Activated effector memory CD4-positive, alpha-beta T cell treated with Interleukin-2 at 50 U/mL for 16 hours (primary cell): ENCODE data around the gene KNTC1.
"Not testable (repeated sequence)": the region's sequence is repeated elsewhere in the genome, so short reads cannot be mapped to it uniquely, and the experiment has no call there.

Experiments
- DNase-seq: peaks from one replicate; pipeline ENCODE4 v3.0.0-alpha.2; 2020

KNTC1 gene

DNA sequence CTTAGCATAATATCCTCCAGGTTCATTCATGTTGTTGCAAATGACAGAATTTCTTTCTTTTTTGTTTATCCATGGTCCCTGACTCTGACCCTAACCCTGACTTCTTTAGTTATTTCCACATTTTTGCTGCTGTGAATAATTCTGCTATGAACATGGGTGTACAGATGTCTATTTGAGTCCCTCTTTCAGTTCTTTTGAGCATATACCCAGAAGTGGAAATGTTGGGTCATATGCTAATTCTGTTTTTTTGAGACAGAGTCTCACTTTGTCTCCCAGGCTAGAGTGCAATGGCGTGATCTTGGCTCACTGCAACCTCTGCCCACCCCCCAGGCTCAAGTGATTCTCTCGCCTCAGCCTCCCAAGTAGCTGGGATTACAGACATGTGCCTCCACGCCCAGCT, 33.1 kb downstream of the KNTC1 start:
- DNase-seq = no peak

DNA sequence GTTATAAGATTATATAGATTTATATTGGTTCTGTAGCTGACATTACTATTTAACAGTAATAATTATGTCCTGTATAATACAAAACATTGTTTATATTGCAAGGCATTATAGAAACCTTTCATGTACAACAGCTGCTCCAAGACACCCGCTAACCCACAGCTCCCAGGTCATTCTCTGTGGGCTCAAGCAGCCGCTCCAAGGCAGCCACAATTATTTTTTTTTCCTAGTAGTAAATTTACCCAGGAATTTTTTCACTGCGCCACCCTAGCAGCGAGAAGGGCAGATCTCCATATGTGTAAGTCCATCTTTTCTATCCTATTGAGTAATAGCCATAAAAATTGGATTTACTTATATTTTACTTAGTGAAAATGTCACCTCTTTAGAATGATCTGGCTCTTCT, 36.3 kb downstream of the KNTC1 start:
- DNase-seq = no peak

DNA sequence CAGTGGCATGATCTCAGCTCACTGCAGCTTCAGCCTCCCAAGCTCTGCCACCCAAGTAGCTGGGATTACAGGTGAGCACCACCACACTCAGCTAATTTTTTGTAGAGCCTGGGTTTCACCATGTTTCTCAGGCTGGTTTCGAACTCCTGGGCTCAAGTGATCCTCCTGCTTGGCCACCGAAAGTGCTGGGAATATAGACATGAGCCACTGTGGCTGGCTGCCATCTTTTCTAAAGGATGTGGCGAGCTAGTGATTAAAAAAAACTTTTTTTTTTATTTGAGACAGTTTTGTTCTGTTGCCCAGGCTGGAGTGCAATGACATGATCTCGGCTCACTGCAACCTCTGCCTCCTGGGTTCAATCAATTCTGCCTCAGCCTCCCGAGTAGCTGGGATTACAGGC, 39.8 kb downstream of the KNTC1 start:
- DNase-seq = not testable (repeated sequence)

DNA sequence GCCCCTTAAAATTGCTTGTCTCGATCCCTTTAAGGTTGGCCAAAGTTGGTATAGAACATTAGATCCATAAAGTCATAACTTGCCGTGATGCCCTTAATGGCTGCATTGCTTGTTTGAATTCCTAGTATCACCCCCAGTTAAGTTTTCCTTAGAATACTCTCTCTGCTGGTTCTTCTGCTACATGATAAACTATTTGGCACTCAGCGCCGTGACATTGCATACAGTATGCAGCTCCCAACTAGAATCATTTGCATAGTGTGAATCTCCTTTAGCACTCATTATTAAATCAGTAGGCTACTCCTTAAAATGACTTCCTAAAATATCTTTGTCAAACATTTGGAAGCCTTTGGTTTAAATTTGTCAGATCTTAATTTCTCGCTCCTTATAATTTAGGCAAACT, 42.2 kb downstream of the KNTC1 start:
- no peak for DNase-seq

DNA sequence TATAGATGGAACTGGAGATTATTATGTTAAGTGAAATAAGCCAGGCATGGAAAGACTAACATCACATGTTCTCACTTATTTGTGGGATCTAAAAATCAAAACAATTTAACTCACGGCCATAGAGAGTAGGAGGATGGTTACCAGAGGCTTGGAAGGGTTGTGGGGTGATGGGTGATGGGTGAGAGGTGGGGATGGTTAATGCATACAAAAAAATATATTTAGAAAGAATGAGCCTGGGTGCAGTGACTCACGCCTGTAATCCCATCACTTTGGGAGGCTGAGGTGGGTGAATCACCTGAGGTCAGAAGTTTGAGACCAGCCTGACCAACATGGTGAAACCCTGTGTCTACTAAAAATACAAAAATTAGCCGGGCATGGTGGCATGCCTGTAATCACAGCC, 43.0 kb downstream of the KNTC1 start:
- DNase-seq = not testable (repeated sequence)

DNA sequence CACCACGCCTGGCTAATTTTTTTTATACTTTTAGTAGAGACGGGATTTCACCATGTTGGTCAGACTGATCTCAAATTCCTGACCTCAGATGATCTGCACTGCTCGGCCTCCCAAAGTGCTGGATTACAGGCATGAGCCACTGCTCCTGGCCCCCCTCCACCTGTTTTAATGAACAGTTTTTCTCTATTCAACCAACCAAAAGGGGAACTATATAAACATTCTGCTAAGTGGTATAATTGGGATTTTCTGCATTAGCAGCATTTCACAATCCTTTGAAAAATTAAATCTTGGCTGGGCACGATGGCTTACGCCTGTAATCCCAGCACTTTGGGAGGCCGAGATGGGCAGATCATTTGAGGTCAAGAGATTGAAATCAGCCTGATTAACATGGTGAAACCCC, 44.8 kb downstream of the KNTC1 start:
- no peak for DNase-seq

DNA sequence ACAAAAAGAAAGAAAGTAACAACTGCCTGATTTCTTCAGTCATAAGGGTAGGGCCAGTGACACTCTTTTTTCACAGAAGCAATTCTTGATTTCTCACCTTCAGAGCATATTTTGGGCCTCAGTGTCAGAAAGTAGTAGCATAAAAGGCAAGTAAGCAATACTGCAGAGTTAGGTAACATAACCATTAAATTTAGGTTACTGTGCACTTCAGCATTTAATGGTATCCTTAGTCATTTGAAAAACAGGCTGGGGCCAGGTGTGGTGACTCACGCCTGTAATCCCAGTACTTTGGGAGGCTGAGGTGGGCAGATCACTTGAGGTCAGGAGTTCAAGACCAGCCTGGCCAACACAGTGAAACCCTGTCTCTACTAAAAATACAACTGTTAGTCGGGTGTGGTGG, 56.2 kb downstream of the KNTC1 start:
- not testable (repeated sequence) for DNase-seq

DNA sequence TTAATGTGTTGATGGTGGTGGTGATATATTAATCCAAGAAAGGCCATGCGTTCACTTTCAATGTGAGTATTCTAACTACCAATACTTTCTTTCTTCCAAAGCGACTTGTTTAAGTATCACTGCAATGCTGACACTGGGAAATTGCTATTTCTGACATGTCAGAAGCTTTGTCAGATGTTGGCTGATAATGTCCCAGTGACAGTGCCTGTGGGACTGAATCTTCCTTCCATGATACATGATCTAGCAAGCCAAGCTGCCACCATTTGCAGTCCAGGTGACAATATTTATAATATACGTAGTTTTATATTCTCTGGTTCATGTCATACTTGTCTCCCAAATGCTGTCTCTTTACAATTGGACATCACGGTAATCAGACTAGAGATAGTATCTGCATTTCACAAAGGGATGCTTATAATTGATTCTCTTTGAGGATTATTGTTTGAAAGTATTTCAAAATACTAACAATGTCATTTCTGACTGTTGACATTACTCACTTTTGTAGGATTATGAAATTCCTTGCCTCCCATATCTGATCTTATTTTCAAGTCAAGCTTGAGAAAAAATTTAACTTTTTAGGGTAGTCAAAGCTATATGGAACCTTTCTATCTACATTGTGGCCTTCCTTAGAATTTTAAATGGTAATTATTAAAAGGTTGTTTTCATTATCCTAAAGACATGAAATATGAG, 57.3 kb downstream of the KNTC1 start:
- no peak for DNase-seq

DNA sequence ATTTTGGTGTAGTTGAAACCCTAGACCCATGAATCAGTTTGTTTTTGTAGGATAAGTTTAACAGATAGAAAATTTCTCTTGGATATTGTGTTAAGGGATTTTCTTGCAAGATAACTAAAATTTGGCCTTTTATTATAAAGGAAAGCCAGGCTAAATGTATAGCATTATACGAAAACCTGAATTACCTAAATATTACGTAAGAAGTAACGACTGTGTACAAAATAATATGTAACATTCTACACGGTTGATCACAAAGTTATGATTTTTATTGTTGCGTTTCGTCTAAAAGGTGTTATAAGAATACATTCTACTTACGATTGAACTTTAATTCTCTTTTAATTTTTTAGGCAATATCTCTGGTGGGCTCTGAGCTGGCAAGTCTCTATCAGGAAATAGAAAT, 63.9 kb downstream of the KNTC1 start:
- no peak for DNase-seq

DNA sequence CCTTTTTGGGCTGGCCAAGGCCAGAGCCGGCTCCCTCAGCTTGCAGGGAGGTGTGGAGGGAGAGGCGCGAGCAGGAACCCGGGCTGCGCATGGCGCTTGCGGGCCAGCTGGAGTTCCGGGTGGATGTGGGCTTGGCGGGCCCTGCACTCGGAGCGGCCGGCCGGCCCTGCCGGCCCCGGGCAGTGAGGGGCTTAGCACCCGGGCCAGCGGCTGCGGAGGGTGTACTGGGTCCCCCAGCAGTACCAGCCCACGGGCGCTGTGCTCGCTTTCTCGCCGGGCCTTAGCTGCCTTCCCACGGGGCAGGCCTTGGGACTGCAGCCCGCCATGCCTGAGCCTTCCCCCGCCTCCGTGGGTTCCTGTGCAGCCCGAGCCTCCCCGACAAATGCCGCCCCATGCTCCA, 64.9 kb downstream of the KNTC1 start:
- DNase-seq = not testable (repeated sequence)

DNA sequence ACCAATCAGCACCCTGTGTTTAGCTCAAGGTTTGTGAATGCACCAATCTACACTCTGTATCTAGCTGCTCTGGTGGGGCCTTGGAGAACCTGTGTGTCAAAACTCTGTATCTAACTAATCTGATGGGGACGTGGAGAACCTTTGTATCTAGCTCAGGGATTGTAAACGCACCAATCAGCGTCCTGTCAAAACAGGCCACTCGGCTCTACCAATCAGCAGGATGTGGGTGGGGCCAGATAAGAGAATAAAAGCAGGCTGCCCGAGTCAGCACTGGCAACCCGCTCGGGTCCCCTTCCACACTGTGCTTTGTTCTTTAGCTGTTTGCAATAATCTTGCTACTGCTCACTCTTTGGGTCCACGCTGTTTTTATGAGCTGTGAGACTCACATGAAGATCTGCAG, 65.5 kb downstream of the KNTC1 start:
- DNase-seq = not testable (repeated sequence)

DNA sequence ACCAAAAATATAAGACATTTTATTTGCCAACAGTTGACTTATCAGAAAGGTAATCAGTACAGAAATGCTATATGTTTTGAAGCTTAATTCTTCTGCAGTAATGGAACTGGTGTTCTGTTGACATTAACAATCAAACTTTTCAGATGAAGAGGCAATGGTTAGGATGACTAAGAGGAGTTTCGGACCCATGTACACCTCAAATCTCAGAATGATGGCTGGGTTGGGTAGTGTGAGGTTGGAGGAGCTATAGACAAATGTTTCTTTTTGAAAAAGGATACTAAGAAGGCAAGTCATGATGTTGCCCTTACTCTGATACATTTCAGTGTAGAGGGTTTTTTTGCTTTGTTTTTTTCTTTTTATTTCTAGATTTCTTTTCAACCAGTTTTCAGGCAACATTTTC, 66.9 kb downstream of the KNTC1 start:
- no peak for DNase-seq

DNA sequence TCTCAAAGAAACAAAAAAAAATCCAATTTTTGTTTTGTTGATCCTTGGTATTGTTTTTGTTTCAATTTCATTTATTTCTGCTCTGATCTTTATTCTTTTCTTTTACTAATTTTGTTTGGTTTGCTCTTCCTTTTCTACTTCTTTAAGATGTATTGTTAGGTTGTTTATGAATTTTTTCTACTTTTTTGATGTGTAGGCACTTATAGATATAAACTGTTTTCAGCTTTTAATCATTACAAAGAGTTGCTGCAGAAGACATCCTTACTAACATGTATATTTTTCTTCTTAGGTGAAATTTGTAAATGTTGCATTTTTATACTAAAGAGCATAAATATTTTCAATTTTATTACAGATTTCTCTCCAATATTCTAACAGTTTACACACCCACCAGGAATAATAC, 69.8 kb downstream of the KNTC1 start:
- DNase-seq = no peak

DNA sequence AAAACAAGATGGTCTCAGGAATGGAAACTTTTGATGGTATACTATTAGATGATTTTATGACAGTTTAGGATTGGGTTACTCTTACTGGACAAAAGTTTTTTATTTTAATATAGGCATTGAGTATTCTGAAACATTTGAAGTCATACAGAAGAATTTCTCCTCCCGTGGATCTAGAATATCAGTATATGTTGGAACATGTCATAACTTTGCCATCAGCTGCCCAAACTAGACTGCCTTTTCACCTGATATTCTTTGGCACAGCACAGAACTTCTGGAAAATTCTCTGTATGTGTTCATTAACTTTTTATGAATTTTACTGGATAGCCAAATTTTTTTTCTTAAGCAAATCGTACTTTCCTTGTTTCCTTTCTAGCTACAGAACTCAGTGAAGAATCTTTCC, 75.4 kb downstream of the KNTC1 start:
- DNase-seq = no peak

DNA sequence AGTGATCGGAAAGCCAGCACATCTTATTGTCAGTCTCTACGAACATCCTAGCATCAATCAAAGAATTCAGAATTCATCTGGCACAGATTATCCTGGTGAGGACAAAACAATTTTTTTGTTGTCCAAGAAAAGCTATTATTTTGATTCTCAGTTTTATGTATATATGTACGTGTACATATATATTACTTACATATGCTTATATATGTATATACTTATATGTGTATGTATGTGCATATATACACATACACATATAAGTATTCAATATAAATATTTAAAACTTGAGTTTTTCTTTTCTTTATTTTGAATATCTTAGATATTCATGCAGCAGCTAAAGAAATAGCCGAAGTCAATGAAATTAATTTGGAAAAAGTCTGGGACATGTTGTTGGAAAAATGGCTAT, 77.9 kb downstream of the KNTC1 start:
- no peak for DNase-seq

DNA sequence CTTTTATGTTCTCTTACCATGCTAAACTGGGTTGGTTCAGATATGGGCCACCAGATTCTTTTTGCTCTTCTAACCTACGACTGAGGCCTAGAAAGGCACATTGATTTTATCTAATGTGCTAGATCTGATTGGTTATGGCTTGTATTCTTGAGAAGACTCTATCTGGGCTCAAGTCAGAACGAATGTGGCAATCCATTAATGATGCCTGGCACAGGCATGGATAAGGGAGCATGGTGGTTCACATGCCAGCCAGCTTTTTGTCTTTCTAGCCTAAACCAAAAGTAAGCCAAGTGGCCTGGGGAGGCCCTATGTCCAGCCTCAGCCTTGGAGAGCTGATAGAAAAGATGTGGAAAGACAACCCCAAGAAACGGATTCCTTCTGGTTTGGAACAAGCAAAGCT, 82.7 kb downstream of the KNTC1 start:
- DNase-seq = no peak

DNA sequence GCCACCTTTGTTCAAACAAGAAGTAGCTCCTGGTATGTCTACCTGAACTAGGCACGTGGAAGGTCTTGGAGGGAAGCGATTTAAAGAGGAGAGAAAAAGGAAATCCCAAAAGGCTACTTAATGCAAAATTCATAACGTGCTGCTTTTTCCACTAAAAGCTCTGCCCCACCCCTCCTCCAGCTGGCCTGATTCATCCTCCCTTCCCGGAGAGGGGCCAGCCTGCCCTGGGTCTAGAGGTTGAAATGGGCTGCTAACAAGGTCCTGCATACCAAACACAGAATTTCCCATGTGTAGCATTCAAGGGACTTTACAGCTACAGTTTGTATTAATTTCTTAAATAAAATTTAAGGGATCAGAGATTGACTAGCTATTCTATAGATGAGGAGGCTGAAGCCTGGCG, 83.2 kb downstream of the KNTC1 start:
- no peak for DNase-seq

DNA sequence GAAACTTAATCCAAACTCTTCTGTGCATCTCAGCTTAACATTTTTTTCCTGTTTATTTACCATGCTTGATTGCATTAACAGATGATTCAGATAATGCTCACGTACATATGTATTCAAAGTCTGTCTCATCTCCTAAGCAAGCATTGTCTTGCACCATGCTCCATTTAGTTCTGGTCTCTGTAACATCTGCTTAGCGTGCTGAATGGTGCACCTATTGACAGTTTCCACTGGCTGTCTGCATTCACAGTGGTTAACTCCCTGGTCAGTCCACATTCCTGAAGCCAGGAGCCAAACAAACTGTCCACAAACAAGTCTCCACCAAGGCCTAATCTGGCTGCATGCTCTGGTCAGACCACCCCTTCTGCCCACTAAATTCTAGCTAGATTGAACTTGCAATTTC, 83.9 kb downstream of the KNTC1 start:
- no peak for DNase-seq

DNA sequence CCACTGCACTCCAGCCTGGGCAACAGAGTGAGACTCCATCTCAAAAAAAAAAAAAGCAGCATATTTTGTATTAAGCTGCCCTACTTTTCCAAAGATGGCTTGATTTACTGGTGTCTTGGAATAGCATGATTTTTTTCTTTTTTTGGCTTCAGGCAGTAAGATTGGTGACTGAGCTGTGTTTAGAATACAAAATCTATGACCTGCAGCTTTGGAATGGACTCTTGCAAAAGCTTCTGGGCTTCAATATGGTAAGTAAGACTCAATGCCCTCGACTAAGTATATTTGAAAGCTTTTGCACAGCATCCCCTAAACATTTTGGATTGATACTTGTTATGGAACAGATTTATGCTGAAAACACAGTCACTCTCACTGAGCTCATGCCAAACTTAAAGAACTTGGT, 87.8 kb downstream of the KNTC1 start:
- DNase-seq = no peak

DNA sequence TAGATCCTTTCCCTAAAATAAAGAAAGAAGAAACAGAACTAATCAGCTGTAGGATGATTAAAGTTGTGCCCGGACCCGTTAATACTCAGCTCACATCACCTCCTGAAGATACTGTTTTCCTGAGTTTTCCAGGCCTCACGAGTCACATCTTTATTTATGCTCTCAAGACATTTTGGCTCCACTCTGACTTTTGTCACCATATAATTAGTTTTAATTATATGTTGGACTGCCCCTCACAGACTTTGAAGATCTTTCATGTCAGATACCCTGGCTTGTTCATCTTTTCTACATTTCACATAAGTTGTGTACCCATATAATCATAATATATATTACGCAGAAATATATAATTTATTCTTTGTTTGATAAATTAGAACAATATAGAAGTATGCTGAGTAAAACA, 88.7 kb downstream of the KNTC1 start:
- DNase-seq = no peak

DNA sequence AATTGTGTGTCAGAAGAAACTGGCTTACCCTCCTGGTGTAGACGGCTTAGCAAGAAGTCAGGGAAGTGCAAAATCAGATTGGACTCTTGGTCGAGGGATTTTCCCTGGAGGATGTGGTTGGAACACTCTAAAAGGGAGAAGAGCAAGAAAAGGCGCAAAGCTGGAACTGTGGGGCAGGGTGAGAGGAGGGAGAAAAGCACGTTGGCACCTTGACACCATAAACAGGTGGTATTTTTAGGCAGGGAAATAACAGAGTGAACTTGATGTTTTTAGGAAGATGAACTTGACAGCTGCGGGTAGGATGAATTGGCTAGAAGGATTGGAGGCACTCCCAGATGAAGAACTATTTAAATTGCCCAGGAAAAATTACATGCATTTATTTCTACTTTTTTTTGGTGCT, 108.4 kb downstream of the KNTC1 start:
- no peak for DNase-seq

DNA sequence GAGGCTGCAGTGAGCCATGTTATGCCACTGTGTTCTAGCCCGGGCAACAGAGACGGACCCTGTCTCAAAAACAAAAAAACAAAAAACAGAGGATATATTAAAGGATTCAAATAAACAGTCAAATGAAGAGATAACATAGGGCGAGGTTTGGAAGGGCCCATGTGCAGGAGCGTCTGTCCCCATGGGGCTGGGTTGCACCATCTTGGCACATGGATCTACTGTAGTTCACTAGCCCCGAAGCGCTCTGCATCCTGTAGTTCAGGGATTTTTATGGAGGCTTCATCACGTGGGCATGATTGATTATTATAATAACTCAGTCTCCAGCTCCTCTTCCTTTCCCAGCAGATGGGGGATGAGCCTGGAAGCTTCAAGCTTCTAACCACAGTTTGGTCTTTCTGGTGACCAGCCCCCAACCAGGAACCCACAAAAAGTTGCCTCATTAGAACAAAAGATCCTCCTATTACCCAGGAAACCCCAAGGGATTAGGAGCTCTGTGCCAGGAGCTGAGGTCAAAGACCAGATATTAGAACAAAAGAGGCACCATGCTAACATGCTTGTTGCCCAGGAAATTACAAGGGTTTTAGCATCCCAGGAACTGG, 116.3 kb downstream of the KNTC1 start:
- DNase-seq = no peak

DNA sequence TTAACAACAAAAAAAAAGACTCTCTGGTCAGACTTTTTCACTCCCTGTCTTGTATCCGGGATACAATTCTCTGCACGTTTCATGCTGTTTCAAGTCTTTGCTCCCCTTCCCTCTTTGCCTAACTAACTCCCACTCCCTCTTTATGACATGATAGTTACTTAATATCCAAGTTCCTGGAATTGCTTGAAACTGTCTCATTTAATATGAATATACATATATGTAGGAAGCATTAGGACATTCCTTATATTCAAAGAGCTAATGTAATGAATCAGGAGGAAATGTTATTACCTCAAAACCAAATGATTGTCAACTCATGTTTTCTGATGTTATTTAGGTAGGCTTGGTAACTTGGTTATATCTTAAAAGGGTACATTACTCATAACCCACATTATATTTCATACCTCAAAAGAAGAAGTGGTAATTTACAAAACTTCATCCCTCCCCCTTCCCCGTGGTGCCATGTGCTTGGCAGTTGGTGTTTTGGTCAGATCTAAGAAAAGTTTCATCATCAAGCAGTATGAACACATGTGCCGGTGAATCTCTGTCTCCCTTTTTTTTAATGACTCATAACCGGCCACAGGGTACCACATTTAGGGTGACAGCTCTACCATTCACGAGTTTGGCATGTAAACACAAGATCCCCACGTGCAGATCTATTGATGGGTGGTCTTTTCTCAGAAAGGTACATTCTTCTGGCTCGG, 119.6 kb downstream of the KNTC1 start:
- no peak for DNase-seq

DNA sequence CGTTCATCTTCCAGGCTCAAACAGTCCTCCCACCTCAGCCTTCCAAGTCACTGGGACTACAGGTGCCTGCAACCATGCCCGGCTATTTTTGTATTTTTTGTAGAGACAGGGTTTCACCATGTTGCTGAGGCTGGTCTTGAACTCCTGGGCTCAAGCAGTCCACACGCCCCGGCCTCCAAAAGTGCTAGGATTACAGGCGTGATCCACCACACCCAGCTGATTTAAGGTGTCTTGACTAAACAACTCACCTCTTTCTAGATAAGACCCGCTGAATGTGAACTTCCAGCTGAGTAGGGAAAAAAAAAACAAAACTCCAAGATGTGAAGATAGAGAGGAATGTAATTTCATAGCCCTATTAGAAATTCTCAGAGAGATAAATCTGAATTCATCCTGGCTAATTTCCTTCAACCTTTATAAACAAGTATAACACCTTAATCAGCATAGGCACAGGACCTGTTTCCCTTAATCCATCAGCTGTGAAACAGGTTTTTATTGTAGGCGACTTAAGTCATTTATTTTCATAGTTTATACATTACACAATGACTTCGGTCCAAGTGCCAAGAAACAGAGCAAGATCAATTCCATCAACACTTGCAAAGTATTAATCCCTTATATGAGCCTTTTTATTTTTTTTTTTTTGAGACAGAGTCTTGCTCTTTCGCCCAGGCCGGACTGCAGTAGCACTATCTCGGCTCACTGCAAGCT, 124.6 kb downstream of the KNTC1 start:
- DNase-seq = no peak
